B cell (primary cell): ENCODE data around the gene ANK3. TPM values are rescaled to one million over a fixed set of nuclear protein-coding genes. Genes with fewer than 3 reads are reported as not detected.

Experiments
- ATAC-seq: fragments of 200-7000 bp; cut with Tn5 transposase; one replicate; pipeline ENCODE4 v1.10.0; 2021; ENCODE audit warnings: low read depth, mild to moderate bottlenecking, moderate number of reproducible peaks, moderate library complexity
- CTCF ChIA-PET: fragments of 350-600 bp; sonication (Branson Sonifier 250); formaldehyde crosslinking; loops from one replicate; lab custom pipeline; 2021; ENCODE audit warnings: antibody characterized with exemption, inconsistent platforms; lab: Charles Lee
- POLR2A ChIA-PET: fragments of 350-600 bp; sonication (Branson Sonifier 250); formaldehyde crosslinking; loops from one replicate; lab custom pipeline; 2021; ENCODE audit warnings: antibody characterized with exemption; lab: Charles Lee
- DNase-seq: peaks from one replicate; pipeline ENCODE4 v3.0.0; 2013
- H2AFZ ChIP-seq: 2 replicates; pipeline ENCODE4 v1.6.1; 2012; ENCODE audit warnings: mild to moderate bottlenecking, low read depth, low read length; ENCODE audit not compliant: insufficient read depth, poor library complexity, severe bottlenecking
- H3K27ac ChIP-seq, 2 donors: 1 replicate in 1 of 2; 2 replicates in 1 of 2; pipeline ENCODE4 v1.5.1; 2012 to 2013; ENCODE audit warnings: low read length in 2 of 2, mild to moderate bottlenecking in 2 of 2, moderate library complexity in 1 of 2
- H3K27me3 ChIP-seq, 4 experiments: fragments of 200-600 bp in 1 of 4; sonication (generic) in 1 of 4; replicated peaks in 1 of 4; 1 replicate in 2 of 4; 2 replicates in 2 of 4; pipeline versions ENCODE4 v1.6.1 to v1.7.0; 2013 to 2016; ENCODE audit warnings: low read length in 3 of 4, mild to moderate bottlenecking in 2 of 4, mixed read lengths in 1 of 4, moderate library complexity in 1 of 4; ENCODE audit not compliant: insufficient read depth in 4 of 4, control insufficient read depth in 3 of 4; ENCODE audit errors: control extremely low read depth in 1 of 4
- H3K36me3 ChIP-seq, 2 experiments: replicated peaks in 1 of 2; 1 replicate in 1 of 2; 2 replicates in 1 of 2; pipeline versions ENCODE4 v1.6.1 to v1.7.1; 2013; ENCODE audit warnings: low read length in 1 of 2; ENCODE audit not compliant: insufficient read depth in 2 of 2, control insufficient read depth in 1 of 2; ENCODE audit errors: control extremely low read depth in 1 of 2, extremely low read depth in 1 of 2
- H3K4me1 ChIP-seq, 2 donors: fragments of 200-600 bp in 1 of 2; sonication (generic) in 1 of 2; 1 replicate in 1 of 2; 2 replicates in 1 of 2; pipeline versions ENCODE4 v1.5.1 to v1.6.1; 2013 to 2017; ENCODE audit warnings: low read length in 2 of 2; ENCODE audit not compliant: control insufficient read depth in 2 of 2, insufficient read depth in 2 of 2
- H3K4me2 ChIP-seq: replicated peaks from 2 replicates; pipeline ENCODE3; 2012; ENCODE audit warnings: mild to moderate bottlenecking, low read depth, low read length; ENCODE audit not compliant: poor library complexity, severe bottlenecking
- H3K4me3 ChIP-seq, 5 experiments: fragments of 200-600 bp in 1 of 5; sonication (generic) in 1 of 5; 1 replicate in 3 of 5; 2 replicates in 2 of 5; pipeline versions ENCODE4 v1.5.1 to v1.7.0; 2011 to 2016; ENCODE audit warnings: low read length in 4 of 5, mild to moderate bottlenecking in 4 of 5, low read depth in 2 of 5, control low read depth in 1 of 5, moderate library complexity in 1 of 5; ENCODE audit not compliant: insufficient read depth in 1 of 5; ENCODE audit errors: control extremely low read depth in 1 of 5, extremely low read depth in 1 of 5
- H3K79me2 ChIP-seq: fragments of 200-600 bp; sonication (generic); one replicate; pipeline ENCODE4 v1.6.0; 2016; ENCODE audit warnings: low read length; ENCODE audit not compliant: control insufficient read depth, insufficient read depth
- H3K9ac ChIP-seq: fragments of 200-600 bp; sonication (generic); 2 replicates; pipeline ENCODE4 v1.6.1; 2017; ENCODE audit warnings: mild to moderate bottlenecking, low read length, moderate library complexity
- H3K9me3 ChIP-seq, 3 donors: one replicate each; pipeline versions ENCODE4 v1.6.1 to v1.7.1; 2013; ENCODE audit warnings: low read length in 2 of 3; ENCODE audit not compliant: control insufficient read depth in 2 of 3, insufficient read depth in 1 of 3; ENCODE audit errors: control extremely low read depth in 1 of 3
- H4K20me1 ChIP-seq: 2 replicates; pipeline ENCODE4 v1.6.0; 2012; ENCODE audit warnings: mild to moderate bottlenecking, low read length; ENCODE audit not compliant: insufficient read depth, control insufficient read depth, poor library complexity, severe bottlenecking
- H3K27ac Mint-ChIP-seq: one replicate; pipeline ENCODE4 v1.8.0; 2021; ENCODE audit warnings: mixed read lengths
- H3K27me3 Mint-ChIP-seq: one replicate; pipeline ENCODE4 v1.8.0; 2021; ENCODE audit warnings: mixed read lengths
- H3K4me1 Mint-ChIP-seq: one replicate; pipeline ENCODE4 v1.8.0; 2021; ENCODE audit warnings: mixed read lengths
- H3K4me3 Mint-ChIP-seq: one replicate; pipeline ENCODE4 v1.8.0; 2021; ENCODE audit warnings: mixed read lengths
- H3K9me3 Mint-ChIP-seq: one replicate; pipeline ENCODE4 v1.8.0; 2022; ENCODE audit warnings: mixed read lengths; ENCODE audit not compliant: insufficient read depth
- CTCF ChIP-seq: fragments of 200-600 bp; IDR thresholded peaks from one replicate; pipeline ENCODE4 v1.8.0; 2022; ENCODE audit warnings: antibody characterized with exemption, mild to moderate bottlenecking
- EZH2 ChIP-seq: IDR thresholded peaks from 2 replicates; pipeline ENCODE4 v1.6.1; 2012; ENCODE audit warnings: borderline replicate concordance, low read depth, mild to moderate bottlenecking, moderate library complexity, low read length; ENCODE audit not compliant: insufficient read depth, poor library complexity, severe bottlenecking
- WGBS: methylation state at CpG from one replicate; pipeline ENCODE4 v1.1.5; 2013; ENCODE audit warnings: missing lambda C conversion rate; ENCODE audit not compliant: insufficient coverage; 5-methylcytosine and 5-hydroxymethylcytosine counted together
- intact Hi-C: fragments of 100-400 bp; cut with micrococcal nuclease; formaldehyde crosslinking; loops from one replicate; pipeline ENCODE4 v1.10.0; 2022
- polyA plus RNA-seq: library from polyadenylated mRNA; depleted of rRNA; stranded (reverse); fragments of >200 nt; gene quantifications from 2 replicates; pipeline ENCODE4 v1.2.3, GENCODE V29; 2012
- total RNA-seq, 2 donors: library from RNA; stranded (reverse); fragments of 120-200 nt in 1 of 2; gene quantifications; 1 replicate in 1 of 2; 2 replicates in 1 of 2; pipeline versions ENCODE4 v1.2.3 to v1.2.4, GENCODE V29; 2013 to 2022

The ANK3 gene
- total and polyA plus RNA-seq, 2 donors (not counting 1 experiment from before 2014, with no cell fraction given) = 4.9 to 21.6 TPM

- Histone ChIP-seq H2AFZ (no peak overlapping the region), H3K79me2 (no peaks in the 10 kb centered on the region), H4K20me1 (no peaks in the 10 kb centered on the region), H3K27ac (no peak overlapping the region), H3K9me3 (no peaks in the 10 kb centered on the region), H3K4me3 (no peak overlapping the region), H3K9ac (no peak overlapping the region), H3K27me3 (no peaks in the 10 kb centered on the region), H3K36me3 (no peaks in the 10 kb centered on the region), H3K4me1 (peaks cover 7 to 8% of the 10 kb centered on the region in 2 donors), H3K4me2 (no peak overlapping the region)
- Mint-ChIP-seq H3K4me3 (no peak overlapping the region), H3K27ac (no peak overlapping the region), H3K4me1 (peaks cover 9% of the 10 kb centered on the region), H3K9me3 (no peaks in the 10 kb centered on the region), H3K27me3 (no peaks in the 10 kb centered on the region)
- ATAC-seq (no peak), DNase-seq (no peak)
- TF ChIP-seq EZH2 (no peak), CTCF (no peak)
- intact Hi-C loops = no loop called here
- POLR2A ChIA-PET = no interaction called here
- CTCF ChIA-PET = no interaction called here
- WGBS = no CpG with 5 or more reads among the region's 1 CpG
Observed at GRCh38 chr10:59993931-59994330, 395.7 kb downstream of the ANK3 start.

GRCh38 chr10:59991661-59992060 lies 398.0 kb downstream of the ANK3 start:
- peak overlapping the region; percentile 78 for H3K4me3 Mint-ChIP-seq
- H3K27ac Mint-ChIP-seq = peak overlapping the region; percentile 67
- H4K20me1 ChIP-seq = no peaks in the 10 kb centered on the region
- H3K4me1 Mint-ChIP-seq = peaks cover 9% of the 10 kb centered on the region
- peaks cover 0 to 2% (median 0%) of the 10 kb centered on the region in 3 donors for H3K9me3 ChIP-seq
- H3K4me3 ChIP-seq = peak overlapping the region in 3 of 5 experiments; percentile 29 to 49 (median 44)
- ATAC-seq (peak; percentile 94), DNase-seq (peak; percentile 64)
- TF ChIP-seq EZH2 (no peak), CTCF (no peak)
- H3K4me2 ChIP-seq = peak overlapping the region; percentile 62
- no peaks in the 10 kb centered on the region for H3K27me3 ChIP-seq
- H3K27ac ChIP-seq = peak overlapping the region; percentile 26 to 60
- no peaks in the 10 kb centered on the region for H3K27me3 Mint-ChIP-seq
- H3K9me3 Mint-ChIP-seq = no peaks in the 10 kb centered on the region
- no peaks in the 10 kb centered on the region for H3K79me2 ChIP-seq
- peak overlapping the region; percentile 53 for H3K9ac ChIP-seq
- intact Hi-C loops = no loop called here
- peaks cover 7 to 8% of the 10 kb centered on the region in 2 donors for H3K4me1 ChIP-seq
- H3K36me3 ChIP-seq = no peaks in the 10 kb centered on the region
- CTCF ChIA-PET = no interaction called here
- WGBS = no CpG with 5 or more reads among the region's 3 CpGs
- POLR2A ChIA-PET = interaction anchor here (0.7 kb wide), 1 partner anchor 1939 kb away, joined by 7 read pairs; no protein-coding TSS in a partner anchor
- peak overlapping the region; percentile 57 for H2AFZ ChIP-seq
